Stimulated activated CD8-positive, alpha-beta memory T cell treated with anti-CD3 and anti-CD28 coated beads, Interleukin-2, amount 100 ng/mL, for 1 hour (primary cell): ENCODE results near the gene C11orf24.
"Not testable (repeated sequence)": the region's sequence is repeated elsewhere in the genome, so short reads cannot be mapped to it uniquely, and the experiment has no call there.

ENCODE experiments used
- DNase-seq, 2 donors: peaks; one replicate each; pipeline ENCODE4 v3.0.0-alpha.2; 2020; ENCODE audit warnings: low read depth in 2 of 2

Gene C11orf24

GRCh38 chr11:68299517-68299879 is 27.7 kb upstream of the C11orf24 start:
- DNase-seq: not testable (repeated sequence)

- DNase-seq: no peak
Observed at GRCh38 chr11:68298659-68299516, 27.1 kb upstream of the C11orf24 start.

GRCh38 chr11:68297812-68298658 is 26.3 kb upstream of the C11orf24 start:
- DNase-seq: peak; percentile 43 to 51

- DNase-seq: no peak
Observed at GRCh38 chr11:68297494-68297811, 25.7 kb upstream of the C11orf24 start.

- DNase-seq: no peak
Observed at GRCh38 chr11:68297052-68297378, 25.2 kb upstream of the C11orf24 start.

GRCh38 chr11:68296344-68297051 is 24.7 kb upstream of the C11orf24 start:
- no peak for DNase-seq

GRCh38 chr11:68295940-68296339 is 24.2 kb upstream of the C11orf24 start:
- no peak for DNase-seq

- DNase-seq: no peak
Observed at GRCh38 chr11:68295271-68295670, 23.5 kb upstream of the C11orf24 start.

GRCh38 chr11:68293708-68294107 is 21.9 kb upstream of the C11orf24 start:
- DNase-seq: no peak

GRCh38 chr11:68289456-68289855 is 17.7 kb upstream of the C11orf24 start:
- DNase-seq: no peak

GRCh38 chr11:68287419-68287818 is 15.6 kb upstream of the C11orf24 start:
- DNase-seq: no peak

- DNase-seq: not testable (repeated sequence)
Observed at GRCh38 chr11:68284588-68284987, 12.8 kb upstream of the C11orf24 start.

- no peak for DNase-seq
Observed at GRCh38 chr11:68282861-68283230, 11.1 kb upstream of the C11orf24 start.

- no peak for DNase-seq
Observed at GRCh38 chr11:68282141-68282860, 10.5 kb upstream of the C11orf24 start.

GRCh38 chr11:68279676-68280075 is 7.9 kb upstream of the C11orf24 start:
- DNase-seq: no peak

GRCh38 chr11:68276861-68277260 is 5.1 kb upstream of the C11orf24 start:
- DNase-seq: no peak

GRCh38 chr11:68275721-68276507 is 4.1 kb upstream of the C11orf24 start:
- no peak for DNase-seq

GRCh38 chr11:68274306-68274705 is 2.5 kb upstream of the C11orf24 start:
- DNase-seq: no peak

- DNase-seq: no peak
Observed at GRCh38 chr11:68273026-68273738, 1.4 kb upstream of the C11orf24 start.

GRCh38 chr11:68271023-68271780 is 571 bp downstream of the C11orf24 start:
- DNase-seq: peak in 1 of 2 donors; percentile 24
